Esophagus squamous epithelium (tissue), 4 donors: Measurements from ENCODE around the gene CCDC69.

Source experiments
- CTCF ChIP-seq, 6 experiments: fragments of 450-650 bp in 4 of 6; fragments of 200-600 bp in 2 of 6; sonication (generic) in 2 of 6; IDR thresholded peaks; one replicate each; pipeline ENCODE4 v1.5.1; 2016 to 2019; ENCODE audit warnings: antibody characterized with exemption in 6 of 6, mild to moderate bottlenecking in 4 of 6, moderate library complexity in 4 of 6
- POLR2A ChIP-seq, 4 donors: fragments of 450-650 bp; IDR thresholded peaks; one replicate each; pipeline ENCODE4 v1.6.1; 2017; ENCODE audit warnings: antibody characterized with exemption in 4 of 4, mild to moderate bottlenecking in 4 of 4, moderate library complexity in 3 of 4

DNA sequence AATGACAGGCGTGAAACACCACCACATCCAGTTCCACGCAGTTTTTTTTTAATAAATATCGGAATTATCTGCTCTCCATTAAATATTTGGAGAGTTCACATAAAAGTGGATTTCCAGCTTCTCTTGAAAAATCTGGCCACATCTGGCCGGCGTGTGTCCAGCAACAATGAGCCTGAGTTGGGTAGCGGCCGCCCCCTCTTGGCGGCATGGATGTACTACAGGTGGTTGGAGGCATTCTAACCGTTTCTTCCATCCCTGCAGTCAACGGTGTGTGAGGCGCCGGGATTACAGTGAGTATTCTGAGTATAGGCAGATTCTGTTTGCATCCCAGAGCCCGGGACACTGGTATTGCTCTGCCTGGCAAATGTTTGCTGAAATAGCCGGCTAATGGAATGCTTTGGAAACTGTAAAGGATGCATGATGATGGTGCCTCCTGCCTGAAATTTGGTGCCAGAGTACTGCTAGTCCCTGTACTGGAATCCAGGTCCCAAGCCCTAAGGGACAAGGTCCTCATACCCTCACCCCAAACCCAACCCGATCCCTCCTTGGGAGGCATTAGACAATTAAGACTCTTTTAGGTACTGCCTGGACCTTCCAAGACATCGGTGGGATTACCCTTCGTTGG, 15.5 kb upstream of the CCDC69 start:
- TF ChIP-seq CTCF (IDR thresholded peaks at IDR 0.05) = peak; percentile 35 to 92 (median 67)
- no peak for TF ChIP-seq POLR2A (IDR thresholded peaks at IDR 0.05)
